ENCODE results near the gene IRF9. TPM values are rescaled to one million over a fixed set of nuclear protein-coding genes. Genes with fewer than 3 reads are reported as not detected.

The IRF9 gene
- total and polyA plus RNA-seq, 2 of the 13 experiments (the other 11 are each of a cell fraction or from before 2014, with no cell fraction given), result 14.9 to 49.7 TPM

- Histone ChIP-seq H3K27me3 (ENCODE audit: control insufficient read depth in 1 of 2, insufficient read depth in 2 of 2, low read length in 2 of 2) (no peaks in the 10 kb centered on the region; a peak in 1 of 5 replicates), H3K9me3 (ENCODE audit: low read length) (no peaks in the 10 kb centered on the region), H3K27ac (ENCODE audit: extremely low read length, insufficient read depth, low read length) (peak overlapping the region; percentile 26), H4K20me1 (ENCODE audit: insufficient read depth, low read length) (no peaks in the 10 kb centered on the region), H3K4me2 (ENCODE audit: low read depth, low read length) (peak overlapping the region; percentile 35), H3K4me3 (replicated peaks in 1 of 3; ENCODE audit: insufficient read depth in 1 of 3, low read depth in 2 of 3, low read length in 3 of 3) (no peak overlapping the region), H2AFZ (ENCODE audit: low read length) (no peak overlapping the region), H3K79me2 (ENCODE audit: insufficient read depth, low read length) (peaks cover 33% of the 10 kb centered on the region), H3K4me1 (ENCODE audit: insufficient read depth, low read length) (peaks cover 45% of the 10 kb centered on the region), H3K9ac (ENCODE audit: insufficient read depth, low read depth, low read length) (peak overlapping the region; percentile 29; the same call in 1 of the 2 replicates), H3K36me3 (replicated peaks in 1 of 2; ENCODE audit: control insufficient read depth in 1 of 2, insufficient read depth in 2 of 2, low read length in 2 of 2) (peaks cover 6% of the 10 kb centered on the region in 2 experiments; a peak in 2 of 5 replicates)
- 92% methylated on average over 7 of the region's 7 CpGs for WGBS (ENCODE audit: low lambda C conversion rate)
- intact Hi-C loops (cut with micrococcal nuclease; ENCODE audit: unreplicated experiment), result no loop called here
- ChIA-PET POLR2A (interaction anchor here (1.0 to 4.7 kb wide), 9 partner anchors 8 to 101 kb away, joined by 3 to 44 read pairs (median 5); partner anchors contain the start of genes CHMP4A, DCAF11, DHRS1 and EMC9), CTCF (ENCODE audit: low intra/inter-chr PET ratio, low total read pairs) (interaction anchor here (0.6 kb wide), 1 partner anchor 153 kb away, joined by 3 read pairs; no protein-coding TSS in a partner anchor)
- no peak for FAIRE-seq
- in situ Hi-C loops (cut with HindIII; ENCODE audit: extremely low pct_ligation_motif_present, low pct_unique_long_range_greater_than_20kb), result no loop called here
- DNase-seq (ENCODE audit: low spot score), result no peak
- no peak for ATAC-seq
- no TSS peak for BruUV-seq (replicated peaks)
- no peak for TF ChIP-seq RFX5 (IDR thresholded peaks at IDR 0.05; ENCODE audit: low read depth, low read length)
- TF ChIP-seq ZNF878 (CRISPR knock-in tag; IDR thresholded peaks at IDR 0.05), result no peak
- peak; percentile 42; the same call in 1 of the 2 replicates for TF ChIP-seq ZNF766 (CRISPR knock-in tag; IDR thresholded peaks at IDR 0.05; ENCODE audit: borderline replicate concordance)
- TF ChIP-seq RXRB (CRISPR knock-in tag; IDR thresholded peaks at IDR 0.05; ENCODE audit: borderline replicate concordance), result peak; percentile 22; the same call in 1 of the 2 replicates
- no peak for TF ChIP-seq ETV6 (CRISPR knock-in tag; conservative IDR thresholded peaks at IDR 0.05)
- TF ChIP-seq CHCHD3 (CRISPR knock-in tag; IDR thresholded peaks at IDR 0.05), result 0 out of 2 replicates have a peak, but pooled peaks have one; percentile 41
- no peak for TF ChIP-seq KLF13 (CRISPR knock-in tag; IDR thresholded peaks at IDR 0.05)
- 0 out of 2 replicates have a peak, but pooled peaks have one; percentile 22 for TF ChIP-seq HMGXB3 (CRISPR knock-in tag; IDR thresholded peaks at IDR 0.05; ENCODE audit: borderline replicate concordance)
- peak; percentile 20 for TF ChIP-seq RBM22 (optimal IDR thresholded peaks at IDR 0.05; ENCODE audit: low read length)
- no peak for TF ChIP-seq MED1 (CRISPR knock-in tag; IDR thresholded peaks at IDR 0.05)
- TF ChIP-seq KLF6 (CRISPR knock-in tag; IDR thresholded peaks at IDR 0.05), result no peak
- TF ChIP-seq TBX2 (CRISPR knock-in tag; IDR thresholded peaks at IDR 0.05; ENCODE audit: borderline replicate concordance), result 0 out of 2 replicates have a peak, but pooled peaks have one; percentile 21
- no peak for TF ChIP-seq IKZF1 (IDR thresholded peaks at IDR 0.05)
- TF ChIP-seq ZNF275 (CRISPR knock-in tag; IDR thresholded peaks at IDR 0.05; ENCODE audit: borderline replicate concordance), result no peak
- peak; percentile 23 for TF ChIP-seq TEAD3 (CRISPR knock-in tag; optimal IDR thresholded peaks at IDR 0.05; ENCODE audit: borderline replicate concordance)
- no peak for TF ChIP-seq ZNF747 (CRISPR knock-in tag; IDR thresholded peaks at IDR 0.05; ENCODE audit: borderline replicate concordance)
- no peak for TF ChIP-seq SP5 (CRISPR knock-in tag; IDR thresholded peaks at IDR 0.05; ENCODE audit: borderline replicate concordance, low read depth)
- no peak for TF ChIP-seq LBX2 (CRISPR knock-in tag; IDR thresholded peaks at IDR 0.05; ENCODE audit: borderline replicate concordance)
- TF ChIP-seq ATAD3A (CRISPR knock-in tag; IDR thresholded peaks at IDR 0.05), result no peak
- TF ChIP-seq JUND (CRISPR knock-in tag; IDR thresholded peaks at IDR 0.05), result no peak
Observed at GRCh38 chr14:24198814-24199524, 37.9 kb downstream of the IRF9 start.

Data from HepG2 (cell line).